Measurements from ENCODE around the gene ZNF26.
"Not testable (repeated sequence)": the region's sequence is repeated elsewhere in the genome, so short reads cannot be mapped to it uniquely, and the experiment has no call there.

The ZNF26 gene

GRCh38 chr12:132966676-132967415 is 19.3 kb upstream of the ZNF26 start:
- Histone ChIP-seq H3K79me2 (no peaks in the 10 kb centered on the region), H3K4me2 (ENCODE audit: low read length) (no peak overlapping the region), H3K9ac (no peak overlapping the region), H2AFZ (no peak overlapping the region), H3K27me3 (ENCODE audit: control insufficient read depth, insufficient read depth, low read length) (no peaks in the 10 kb centered on the region), H3K9me3 (ENCODE audit: control insufficient read depth, low read length) (no peaks in the 10 kb centered on the region), H3K27ac (no peak overlapping the region), H3K36me3 (ENCODE audit: control insufficient read depth, insufficient read depth, low read length) (no peaks in the 10 kb centered on the region), H3K4me1 (no peaks in the 10 kb centered on the region), H3K4me3 (ENCODE audit: low read depth, low read length) (no peak overlapping the region)
- no peak for TF ChIP-seq CTCF (IDR thresholded peaks at IDR 0.05)

- no peaks in the 10 kb centered on the region for H3K79me2 ChIP-seq
- H3K4me1 ChIP-seq = no peaks in the 10 kb centered on the region
- no peak overlapping the region for H3K27ac ChIP-seq
- no peaks in the 10 kb centered on the region for H3K27me3 ChIP-seq (ENCODE audit: control insufficient read depth, insufficient read depth, low read length)
- H3K9ac ChIP-seq = no peak overlapping the region
- no peak for TF ChIP-seq CTCF (IDR thresholded peaks at IDR 0.05)
- no peak overlapping the region for H3K4me2 ChIP-seq (ENCODE audit: low read length)
- no peaks in the 10 kb centered on the region for H3K9me3 ChIP-seq (ENCODE audit: control insufficient read depth, low read length)
- no peak overlapping the region for H2AFZ ChIP-seq
- H3K36me3 ChIP-seq (ENCODE audit: control insufficient read depth, insufficient read depth, low read length) = no peaks in the 10 kb centered on the region
- no peak overlapping the region for H3K4me3 ChIP-seq (ENCODE audit: low read depth, low read length)
Measured at GRCh38 chr12:132967736-132968135, 18.4 kb upstream of the ZNF26 start.

GRCh38 chr12:132972374-132972773 is 13.8 kb upstream of the ZNF26 start:
- Histone ChIP-seq H3K4me1 (no peaks in the 10 kb centered on the region), H3K27me3 (ENCODE audit: control insufficient read depth, insufficient read depth, low read length) (no peaks in the 10 kb centered on the region), H3K9me3 (ENCODE audit: control insufficient read depth, low read length) (no peaks in the 10 kb centered on the region), H3K9ac (no peak overlapping the region), H3K4me3 (ENCODE audit: low read depth, low read length) (no peak overlapping the region), H3K79me2 (no peaks in the 10 kb centered on the region), H2AFZ (no peak overlapping the region), H3K4me2 (ENCODE audit: low read length) (no peak overlapping the region), H3K27ac (no peak overlapping the region), H3K36me3 (ENCODE audit: control insufficient read depth, insufficient read depth, low read length) (no peaks in the 10 kb centered on the region)
- no peak for TF ChIP-seq CTCF (IDR thresholded peaks at IDR 0.05)

- not testable (repeated sequence) for H3K4me1 ChIP-seq; H3K9ac ChIP-seq; H3K36me3 ChIP-seq (ENCODE audit: control insufficient read depth, insufficient read depth, low read length); H2AFZ ChIP-seq; H3K9me3 ChIP-seq (ENCODE audit: control insufficient read depth, low read length); H3K27me3 ChIP-seq (ENCODE audit: control insufficient read depth, insufficient read depth, low read length); H3K79me2 ChIP-seq; H3K4me3 ChIP-seq (ENCODE audit: low read depth, low read length); H3K27ac ChIP-seq
- peak overlapping the region; percentile 26 for H3K4me2 ChIP-seq (ENCODE audit: low read length)
Measured at GRCh38 chr12:132976870-132977269, 9.3 kb upstream of the ZNF26 start.

- Histone ChIP-seq H3K9ac (no peak overlapping the region), H2AFZ (peak overlapping the region; percentile 100), H3K27me3 (ENCODE audit: control insufficient read depth, insufficient read depth, low read length) (no peaks in the 10 kb centered on the region), H3K27ac (peak overlapping the region; percentile 89), H3K9me3 (ENCODE audit: control insufficient read depth, low read length) (no peaks in the 10 kb centered on the region), H3K4me3 (ENCODE audit: low read depth, low read length) (peak overlapping the region; percentile 75), H3K79me2 (peaks cover 13% of the 10 kb centered on the region), H3K4me1 (peaks cover 8% of the 10 kb centered on the region), H3K4me2 (ENCODE audit: low read length) (peak overlapping the region; percentile 77), H3K36me3 (ENCODE audit: control insufficient read depth, insufficient read depth, low read length) (no peaks in the 10 kb centered on the region)
- no peak for TF ChIP-seq CTCF (IDR thresholded peaks at IDR 0.05)
Measured at GRCh38 chr12:132986885-132987225, 688 bp downstream of the ZNF26 start.
